Nephron (organoid): ENCODE data around the gene RALGAPB.

Source experiments
- H3K27ac Mint-ChIP-seq, 3 experiments: 2 replicates each; pipeline ENCODE4 v1.8.0; 2020; ENCODE audit warnings: mixed read lengths in 3 of 3, mild to moderate bottlenecking in 2 of 3, moderate library complexity in 1 of 3
- H3K27me3 Mint-ChIP-seq: 2 replicates; pipeline ENCODE4 v1.8.0; 2021; ENCODE audit warnings: low read depth, mild to moderate bottlenecking, moderate library complexity, mixed read lengths
- H3K36me3 Mint-ChIP-seq: 2 replicates; pipeline ENCODE4 v1.8.0; 2020; ENCODE audit warnings: low read depth, mixed read lengths
- H3K4me1 Mint-ChIP-seq: 2 replicates; pipeline ENCODE4 v1.8.0; 2020; ENCODE audit warnings: mixed read lengths
- H3K4me3 Mint-ChIP-seq, 3 experiments: 2 replicates each; pipeline ENCODE4 v1.8.0; 2020; ENCODE audit warnings: mild to moderate bottlenecking in 3 of 3, mixed read lengths in 3 of 3, moderate library complexity in 2 of 3
- H3K9me3 Mint-ChIP-seq: 2 replicates; pipeline ENCODE4 v1.8.0; 2020; ENCODE audit warnings: mixed read lengths
- CTCF ChIP-seq, 3 experiments: fragments of 200-600 bp; sonication (generic); IDR thresholded peaks; one replicate each; pipeline ENCODE4 v1.5.0; 2021; ENCODE audit warnings: antibody characterized with exemption in 3 of 3; ENCODE audit not compliant: unreplicated experiment in 3 of 3

Gene RALGAPB

GRCh38 chr20:38555395-38555794, 82.8 kb downstream of the RALGAPB start:
- Mint-ChIP-seq H3K36me3 (peaks cover 52% of the 10 kb centered on the region), H3K27ac (no peak overlapping the region), H3K4me1 (no peaks in the 10 kb centered on the region), H3K9me3 (no peaks in the 10 kb centered on the region), H3K27me3 (no peaks in the 10 kb centered on the region), H3K4me3 (no peak overlapping the region)
- TF ChIP-seq CTCF (IDR thresholded peaks at IDR 0.05; ENCODE audit: unreplicated experiment in 3 of 3) = no peak

- H3K27ac Mint-ChIP-seq = no peak overlapping the region
- H3K4me3 Mint-ChIP-seq = no peak overlapping the region
- H3K4me1 Mint-ChIP-seq = no peaks in the 10 kb centered on the region
- no peaks in the 10 kb centered on the region for H3K9me3 Mint-ChIP-seq
- TF ChIP-seq CTCF (IDR thresholded peaks at IDR 0.05; ENCODE audit: unreplicated experiment in 3 of 3) = no peak
- H3K27me3 Mint-ChIP-seq = no peaks in the 10 kb centered on the region
- H3K36me3 Mint-ChIP-seq = peaks cover 59% of the 10 kb centered on the region
Measured at GRCh38 chr20:38557174-38557573, 84.5 kb downstream of the RALGAPB start.

- Mint-ChIP-seq H3K9me3 (no peaks in the 10 kb centered on the region), H3K27ac (no peak overlapping the region), H3K27me3 (no peaks in the 10 kb centered on the region), H3K4me1 (no peaks in the 10 kb centered on the region), H3K4me3 (no peak overlapping the region), H3K36me3 (peaks cover 64% of the 10 kb centered on the region)
- no peak for TF ChIP-seq CTCF (IDR thresholded peaks at IDR 0.05; ENCODE audit: unreplicated experiment in 3 of 3)
Measured at GRCh38 chr20:38558596-38559360, 86.1 kb downstream of the RALGAPB start.

- no peak for TF ChIP-seq CTCF (IDR thresholded peaks at IDR 0.05; ENCODE audit: unreplicated experiment in 3 of 3)
- H3K9me3 Mint-ChIP-seq = no peaks in the 10 kb centered on the region
- H3K27me3 Mint-ChIP-seq = no peaks in the 10 kb centered on the region
- H3K36me3 Mint-ChIP-seq = peaks cover 63% of the 10 kb centered on the region
- no peaks in the 10 kb centered on the region for H3K4me1 Mint-ChIP-seq
- no peak overlapping the region for H3K27ac Mint-ChIP-seq
- no peak overlapping the region for H3K4me3 Mint-ChIP-seq
Measured at GRCh38 chr20:38559764-38560163, 87.1 kb downstream of the RALGAPB start.

GRCh38 chr20:38563802-38564431, 91.3 kb downstream of the RALGAPB start:
- TF ChIP-seq CTCF (IDR thresholded peaks at IDR 0.05; ENCODE audit: unreplicated experiment in 3 of 3) = no peak
- Mint-ChIP-seq H3K4me1 (no peaks in the 10 kb centered on the region), H3K36me3 (peaks cover 66% of the 10 kb centered on the region), H3K27ac (no peak overlapping the region), H3K27me3 (no peaks in the 10 kb centered on the region), H3K9me3 (no peaks in the 10 kb centered on the region), H3K4me3 (no peak overlapping the region)

GRCh38 chr20:38564680-38565079, 92.0 kb downstream of the RALGAPB start:
- H3K9me3 Mint-ChIP-seq = no peaks in the 10 kb centered on the region
- H3K36me3 Mint-ChIP-seq = peaks cover 66% of the 10 kb centered on the region

More at GRCh38 chr20:38564680-38565079, 92.0 kb downstream of the RALGAPB start:
- no peak overlapping the region for H3K27ac Mint-ChIP-seq
- H3K4me3 Mint-ChIP-seq = no peak overlapping the region
- TF ChIP-seq CTCF (IDR thresholded peaks at IDR 0.05; ENCODE audit: unreplicated experiment in 3 of 3) = no peak
- no peaks in the 10 kb centered on the region for H3K4me1 Mint-ChIP-seq
- no peaks in the 10 kb centered on the region for H3K27me3 Mint-ChIP-seq
